ENCODE measurements around the gene HECA. TPM values are rescaled to one million over a fixed set of nuclear protein-coding genes. Genes with fewer than 3 reads are reported as not detected.
"Not testable (repeated sequence)": the region's sequence is repeated elsewhere in the genome, so short reads cannot be mapped to it uniquely, and the experiment has no call there.

The HECA gene
- total RNA-seq, 1 donor from 2014 or later, result 10.9 TPM

DNA sequence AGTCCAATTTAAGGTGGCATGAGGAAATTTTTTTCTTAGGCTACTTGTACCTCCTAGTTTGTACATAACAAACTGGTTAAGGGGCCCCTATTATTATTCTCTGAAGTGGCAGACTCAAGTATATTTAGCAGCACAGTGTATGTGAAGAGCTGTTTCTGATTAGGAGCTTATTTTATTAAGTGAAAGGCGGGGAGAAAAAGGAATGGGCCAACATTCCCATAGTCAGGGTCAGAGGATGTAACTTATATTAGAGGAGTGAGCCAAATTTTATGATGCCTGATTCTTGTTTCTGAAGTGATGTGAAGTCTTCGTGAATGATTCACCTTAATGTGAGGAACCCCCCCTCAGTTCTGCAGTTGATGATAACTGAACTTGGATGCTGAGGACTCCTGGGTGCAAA, 2.8 kb downstream of the HECA start:
- Mint-ChIP-seq H3K4me1 (ENCODE audit: low read depth) (peaks cover 7% of the 10 kb centered on the region), H3K27ac (no peak overlapping the region), H3K4me3 (ENCODE audit: low read depth) (peak overlapping the region; percentile 84), H3K27me3 (peaks cover 3% of the 10 kb centered on the region), H3K36me3 (ENCODE audit: insufficient read depth) (peaks cover 2% of the 10 kb centered on the region), H3K9me3 (ENCODE audit: low read depth) (no peaks in the 10 kb centered on the region)
- TF ChIP-seq, protein P1, sequence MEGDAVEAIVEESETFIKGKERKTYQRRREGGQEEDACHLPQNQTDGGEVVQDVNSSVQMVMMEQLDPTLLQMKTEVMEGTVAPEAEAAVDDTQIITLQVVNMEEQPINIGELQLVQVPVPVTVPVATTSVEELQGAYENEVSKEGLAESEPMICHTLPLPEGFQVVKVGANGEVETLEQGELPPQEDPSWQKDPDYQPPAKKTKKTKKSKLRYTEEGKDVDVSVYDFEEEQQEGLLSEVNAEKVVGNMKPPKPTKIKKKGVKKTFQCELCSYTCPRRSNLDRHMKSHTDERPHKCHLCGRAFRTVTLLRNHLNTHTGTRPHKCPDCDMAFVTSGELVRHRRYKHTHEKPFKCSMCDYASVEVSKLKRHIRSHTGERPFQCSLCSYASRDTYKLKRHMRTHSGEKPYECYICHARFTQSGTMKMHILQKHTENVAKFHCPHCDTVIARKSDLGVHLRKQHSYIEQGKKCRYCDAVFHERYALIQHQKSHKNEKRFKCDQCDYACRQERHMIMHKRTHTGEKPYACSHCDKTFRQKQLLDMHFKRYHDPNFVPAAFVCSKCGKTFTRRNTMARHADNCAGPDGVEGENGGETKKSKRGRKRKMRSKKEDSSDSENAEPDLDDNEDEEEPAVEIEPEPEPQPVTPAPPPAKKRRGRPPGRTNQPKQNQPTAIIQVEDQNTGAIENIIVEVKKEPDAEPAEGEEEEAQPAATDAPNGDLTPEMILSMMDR (IDR thresholded peaks at IDR 0.05; ENCODE audit: unreplicated experiment), result no peak
- no peak for DNase-seq (ENCODE audit: low spot score, unreplicated experiment)

DNA sequence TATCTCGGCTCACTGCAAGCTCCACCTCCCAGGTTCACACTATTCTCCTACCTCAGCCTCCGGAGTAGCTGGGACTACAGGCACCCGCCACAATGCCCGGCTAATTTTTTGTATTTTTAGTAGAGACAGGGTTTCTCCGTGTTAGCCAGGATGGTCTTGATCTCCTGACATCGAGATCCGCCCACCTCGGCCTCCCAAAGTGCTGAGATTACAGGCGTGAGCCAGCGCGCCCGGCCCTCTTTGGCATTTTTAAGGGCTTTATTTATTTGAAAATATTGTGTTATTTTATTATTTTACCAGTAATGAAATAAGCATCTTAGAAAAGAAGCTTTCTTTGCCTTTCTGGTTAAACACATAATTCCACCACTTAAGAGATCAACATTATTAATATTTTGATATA, 6.0 kb downstream of the HECA start:
- not testable (repeated sequence) for H3K27me3 Mint-ChIP-seq; H3K36me3 Mint-ChIP-seq (ENCODE audit: insufficient read depth); H3K4me3 Mint-ChIP-seq (ENCODE audit: low read depth); H3K27ac Mint-ChIP-seq; H3K9me3 Mint-ChIP-seq (ENCODE audit: low read depth); H3K4me1 Mint-ChIP-seq (ENCODE audit: low read depth); DNase-seq (ENCODE audit: low spot score, unreplicated experiment)

DNA sequence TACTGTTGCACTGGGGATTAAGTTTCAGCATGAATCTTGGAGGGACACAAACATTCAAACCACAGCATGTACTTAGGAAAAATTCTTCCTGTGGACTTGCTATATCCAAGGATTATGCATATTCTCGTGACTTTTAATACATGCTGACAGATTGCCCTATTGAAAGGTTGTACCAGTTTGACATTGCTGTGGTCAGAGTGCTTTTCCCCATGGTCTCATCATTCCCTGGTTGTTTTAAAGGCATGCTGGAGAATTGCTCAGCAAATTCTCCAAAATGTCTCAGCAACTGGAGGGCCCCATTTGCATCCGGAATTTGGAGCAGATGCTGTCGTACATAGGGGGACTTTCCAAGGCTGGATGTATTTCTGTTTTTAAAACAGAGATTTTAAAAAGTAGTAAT, 7.4 kb downstream of the HECA start:
- peaks cover 3% of the 10 kb centered on the region for H3K4me1 Mint-ChIP-seq (ENCODE audit: low read depth)
- peaks cover 2% of the 10 kb centered on the region for H3K36me3 Mint-ChIP-seq (ENCODE audit: insufficient read depth)
- H3K4me3 Mint-ChIP-seq (ENCODE audit: low read depth), result no peak overlapping the region
- TF ChIP-seq, protein P1 (IDR thresholded peaks at IDR 0.05; ENCODE audit: unreplicated experiment), result no peak
- DNase-seq (ENCODE audit: low spot score, unreplicated experiment), result no peak
- no peaks in the 10 kb centered on the region for H3K9me3 Mint-ChIP-seq (ENCODE audit: low read depth)
- H3K27ac Mint-ChIP-seq, result no peak overlapping the region
- H3K27me3 Mint-ChIP-seq, result no peaks in the 10 kb centered on the region

DNA sequence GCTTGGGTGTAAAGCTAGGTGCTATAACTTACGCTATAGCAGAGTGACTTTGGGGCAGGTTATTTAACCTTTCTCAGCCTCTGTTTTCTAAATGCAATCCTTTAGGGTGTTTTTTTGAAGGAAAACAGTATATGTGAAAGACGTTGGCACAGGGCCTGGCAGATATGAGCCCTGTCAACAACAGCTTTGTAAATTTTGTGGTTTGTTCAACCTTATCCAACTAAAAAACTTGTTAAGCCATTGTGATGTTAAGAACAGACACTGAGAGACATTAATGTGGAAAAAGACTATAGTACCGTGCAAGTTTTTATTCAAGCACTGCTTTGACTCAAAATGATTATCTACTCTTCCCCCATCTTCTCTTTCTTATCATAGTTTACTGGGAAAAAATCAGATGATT, 8.2 kb downstream of the HECA start:
- Mint-ChIP-seq H3K9me3 (ENCODE audit: low read depth) (no peaks in the 10 kb centered on the region), H3K27ac (no peak overlapping the region), H3K27me3 (no peaks in the 10 kb centered on the region), H3K36me3 (ENCODE audit: insufficient read depth) (peaks cover 2% of the 10 kb centered on the region), H3K4me3 (ENCODE audit: low read depth) (no peak overlapping the region), H3K4me1 (ENCODE audit: low read depth) (peaks cover 3% of the 10 kb centered on the region)
- TF ChIP-seq, protein P1 (IDR thresholded peaks at IDR 0.05; ENCODE audit: unreplicated experiment), result no peak
- DNase-seq (ENCODE audit: low spot score, unreplicated experiment), result no peak

DNA sequence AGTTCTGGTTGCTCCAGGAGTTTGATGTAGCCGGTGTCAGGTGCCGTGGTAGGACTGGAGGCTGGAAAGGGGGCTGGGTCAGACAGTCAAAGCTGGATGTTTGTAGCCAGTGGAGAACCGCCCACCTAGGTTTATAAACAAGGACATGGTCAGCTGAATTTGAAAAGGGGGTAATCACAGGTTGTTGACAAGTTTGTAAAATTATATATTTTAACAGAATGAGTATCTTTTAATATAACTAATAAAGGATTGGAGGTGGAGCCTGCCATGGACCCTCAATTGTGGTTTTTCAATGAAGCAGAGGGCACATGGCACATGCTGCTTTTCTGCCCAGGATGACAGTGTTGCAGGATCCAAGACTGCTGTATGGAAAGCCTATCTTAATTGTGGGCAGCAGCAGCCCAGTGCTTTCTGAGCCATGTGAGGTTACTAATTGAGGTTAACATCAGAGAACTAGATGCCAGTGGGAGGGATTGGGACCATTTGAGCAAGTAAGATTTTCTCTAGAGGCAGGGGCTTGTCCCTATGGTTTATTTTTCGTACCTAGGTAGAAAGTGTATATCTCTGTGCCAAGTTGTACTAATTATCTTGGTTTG, 9.7 kb downstream of the HECA start:
- Mint-ChIP-seq H3K36me3 (ENCODE audit: insufficient read depth) (peaks cover 1% of the 10 kb centered on the region), H3K9me3 (ENCODE audit: low read depth) (no peaks in the 10 kb centered on the region), H3K4me1 (ENCODE audit: low read depth) (peaks cover 12% of the 10 kb centered on the region), H3K27me3 (no peaks in the 10 kb centered on the region), H3K4me3 (ENCODE audit: low read depth) (no peak overlapping the region), H3K27ac (no peak overlapping the region)
- DNase-seq (ENCODE audit: low spot score, unreplicated experiment), result no peak
- TF ChIP-seq, protein P1 (IDR thresholded peaks at IDR 0.05; ENCODE audit: unreplicated experiment), result no peak

DNA sequence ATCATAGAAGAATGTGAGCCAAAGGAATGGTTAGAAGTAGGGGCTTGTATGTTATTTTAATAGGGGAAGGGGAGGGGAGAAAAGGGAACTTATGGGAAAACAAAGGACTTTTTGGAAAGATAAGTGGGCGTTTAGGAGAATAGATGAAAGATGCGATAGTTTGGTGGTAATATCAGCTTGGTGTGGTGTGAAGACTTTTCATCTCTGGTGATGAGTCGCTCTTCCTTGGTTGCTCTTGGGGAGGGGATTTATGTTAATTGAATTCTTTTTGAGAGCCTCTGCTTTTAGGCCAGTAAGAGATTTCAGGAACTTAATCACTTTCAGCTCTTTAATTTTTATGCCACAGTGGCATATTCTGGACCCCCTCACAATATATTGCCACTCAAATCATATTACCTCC, 10.8 kb downstream of the HECA start:
- TF ChIP-seq, protein P1 (IDR thresholded peaks at IDR 0.05; ENCODE audit: unreplicated experiment), result no peak
- no peaks in the 10 kb centered on the region for H3K9me3 Mint-ChIP-seq (ENCODE audit: low read depth)
- H3K4me1 Mint-ChIP-seq (ENCODE audit: low read depth), result peaks cover 12% of the 10 kb centered on the region
- no peaks in the 10 kb centered on the region for H3K27me3 Mint-ChIP-seq
- DNase-seq (ENCODE audit: low spot score, unreplicated experiment), result no peak
- H3K27ac Mint-ChIP-seq, result no peak overlapping the region
- H3K4me3 Mint-ChIP-seq (ENCODE audit: low read depth), result no peak overlapping the region
- no peaks in the 10 kb centered on the region for H3K36me3 Mint-ChIP-seq (ENCODE audit: insufficient read depth)

Measured in progenitor cell of endocrine pancreas (in vitro differentiated cells).